Glutamatergic neuron (in vitro differentiated cells): ENCODE data around the gene SYT14. TPM values are rescaled to one million over a fixed set of nuclear protein-coding genes. Genes with fewer than 3 reads are reported as not detected.

Experiments
- DNase-seq: peaks from one replicate; pipeline ENCODE4 v3.0.0; 2022
- H3K27ac Mint-ChIP-seq: one replicate; pipeline ENCODE4 v1.8.0; 2020; ENCODE audit warnings: mild to moderate bottlenecking, mixed read lengths, inconsistent platforms; ENCODE audit not compliant: unreplicated experiment
- H3K27me3 Mint-ChIP-seq: one replicate; pipeline ENCODE4 v1.8.0; 2020; ENCODE audit warnings: mild to moderate bottlenecking, moderate library complexity, mixed read lengths, inconsistent platforms; ENCODE audit not compliant: unreplicated experiment
- H3K36me3 Mint-ChIP-seq: one replicate; pipeline ENCODE4 v1.8.0; 2020; ENCODE audit warnings: mild to moderate bottlenecking, mixed read lengths, inconsistent platforms; ENCODE audit not compliant: unreplicated experiment
- H3K4me1 Mint-ChIP-seq: one replicate; pipeline ENCODE4 v1.8.0; 2020; ENCODE audit warnings: mild to moderate bottlenecking, low read depth, mixed read lengths, inconsistent platforms; ENCODE audit not compliant: unreplicated experiment
- H3K4me3 Mint-ChIP-seq: one replicate; pipeline ENCODE4 v1.8.0; 2020; ENCODE audit warnings: mild to moderate bottlenecking, mixed read lengths, inconsistent platforms; ENCODE audit not compliant: unreplicated experiment
- H3K9me3 Mint-ChIP-seq: one replicate; pipeline ENCODE4 v1.8.0; 2020; ENCODE audit warnings: mild to moderate bottlenecking, moderate library complexity, mixed read lengths, inconsistent platforms; ENCODE audit not compliant: unreplicated experiment
- CTCF ChIP-seq: fragments of 200-600 bp; sonication (generic); IDR thresholded peaks from one replicate; pipeline ENCODE4 v1.5.0; 2021; ENCODE audit not compliant: partially characterized antibody, unreplicated experiment
- total RNA-seq: library from RNA; stranded (reverse); fragmentation: NEBNext Ultra II Directional; extraction: Animal tissue kit (Norgen Biotek cat#: 25700); gene quantifications from one replicate; pipeline ENCODE4 v1.2.1, GENCODE V29; 2021; ENCODE audit not compliant: unreplicated experiment

The SYT14 gene
- total RNA-seq, 1 donor from 2014 or later = 18.1 TPM

- no peak for TF ChIP-seq CTCF
Observed at GRCh38 chr1:210198840-210199239, 260.8 kb downstream of the SYT14 start.

GRCh38 chr1:210200124-210200736 lies 262.2 kb downstream of the SYT14 start:
- Mint-ChIP-seq H3K27ac (no peak overlapping the region), H3K4me1 (no peaks in the 10 kb centered on the region), H3K36me3 (no peaks in the 10 kb centered on the region), H3K9me3 (no peaks in the 10 kb centered on the region), H3K27me3 (no peaks in the 10 kb centered on the region), H3K4me3 (no peak overlapping the region)
- TF ChIP-seq CTCF = no peak
- no peak for DNase-seq

More at GRCh38 chr1:210198840-210199239, 260.8 kb downstream of the SYT14 start:
- Mint-ChIP-seq H3K27me3 (no peaks in the 10 kb centered on the region), H3K4me1 (no peaks in the 10 kb centered on the region), H3K4me3 (no peak overlapping the region), H3K9me3 (no peaks in the 10 kb centered on the region), H3K36me3 (no peaks in the 10 kb centered on the region), H3K27ac (no peak overlapping the region)
- DNase-seq = no peak

GRCh38 chr1:210201681-210202080 lies 263.7 kb downstream of the SYT14 start:
- H3K27ac Mint-ChIP-seq = no peak overlapping the region
- no peak overlapping the region for H3K4me3 Mint-ChIP-seq
- H3K9me3 Mint-ChIP-seq = no peaks in the 10 kb centered on the region
- no peaks in the 10 kb centered on the region for H3K27me3 Mint-ChIP-seq
- no peak for DNase-seq
- H3K4me1 Mint-ChIP-seq = no peaks in the 10 kb centered on the region
- TF ChIP-seq CTCF = no peak
- no peaks in the 10 kb centered on the region for H3K36me3 Mint-ChIP-seq

- Mint-ChIP-seq H3K36me3 (no peaks in the 10 kb centered on the region), H3K27me3 (no peaks in the 10 kb centered on the region), H3K9me3 (no peaks in the 10 kb centered on the region), H3K27ac (no peak overlapping the region), H3K4me3 (no peak overlapping the region), H3K4me1 (no peaks in the 10 kb centered on the region)
- no peak for TF ChIP-seq CTCF
- DNase-seq = no peak
Observed at GRCh38 chr1:210207597-210208450, 269.8 kb downstream of the SYT14 start.

GRCh38 chr1:210213335-210213734 lies 275.3 kb downstream of the SYT14 start:
- no peak overlapping the region for H3K4me3 Mint-ChIP-seq
- no peaks in the 10 kb centered on the region for H3K27me3 Mint-ChIP-seq
- H3K9me3 Mint-ChIP-seq = peaks cover 2% of the 10 kb centered on the region
- H3K27ac Mint-ChIP-seq = no peak overlapping the region
- no peak for DNase-seq
- peaks cover 5% of the 10 kb centered on the region for H3K36me3 Mint-ChIP-seq
- H3K4me1 Mint-ChIP-seq = no peaks in the 10 kb centered on the region
- no peak for TF ChIP-seq CTCF
